Measurements from ENCODE around the gene KIF1B. TPM values are rescaled to one million over a fixed set of nuclear protein-coding genes. Genes with fewer than 3 reads are reported as not detected.

KIF1B gene
- total RNA-seq, 3 donors from 2014 or later, result 35.6 to 62.2 (median 48.0) TPM

- peaks cover 3% of the 10 kb centered on the region for H3K4me1 ChIP-seq (ENCODE audit: low read depth)
- no peaks in the 10 kb centered on the region for H3K9me3 ChIP-seq
- DNase-seq, result no peak
- H3K4me3 ChIP-seq, result no peak overlapping the region
- TF ChIP-seq, protein P1, sequence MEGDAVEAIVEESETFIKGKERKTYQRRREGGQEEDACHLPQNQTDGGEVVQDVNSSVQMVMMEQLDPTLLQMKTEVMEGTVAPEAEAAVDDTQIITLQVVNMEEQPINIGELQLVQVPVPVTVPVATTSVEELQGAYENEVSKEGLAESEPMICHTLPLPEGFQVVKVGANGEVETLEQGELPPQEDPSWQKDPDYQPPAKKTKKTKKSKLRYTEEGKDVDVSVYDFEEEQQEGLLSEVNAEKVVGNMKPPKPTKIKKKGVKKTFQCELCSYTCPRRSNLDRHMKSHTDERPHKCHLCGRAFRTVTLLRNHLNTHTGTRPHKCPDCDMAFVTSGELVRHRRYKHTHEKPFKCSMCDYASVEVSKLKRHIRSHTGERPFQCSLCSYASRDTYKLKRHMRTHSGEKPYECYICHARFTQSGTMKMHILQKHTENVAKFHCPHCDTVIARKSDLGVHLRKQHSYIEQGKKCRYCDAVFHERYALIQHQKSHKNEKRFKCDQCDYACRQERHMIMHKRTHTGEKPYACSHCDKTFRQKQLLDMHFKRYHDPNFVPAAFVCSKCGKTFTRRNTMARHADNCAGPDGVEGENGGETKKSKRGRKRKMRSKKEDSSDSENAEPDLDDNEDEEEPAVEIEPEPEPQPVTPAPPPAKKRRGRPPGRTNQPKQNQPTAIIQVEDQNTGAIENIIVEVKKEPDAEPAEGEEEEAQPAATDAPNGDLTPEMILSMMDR (IDR thresholded peaks at IDR 0.05), result no peak
- intact Hi-C loops (cut with DNase I, micrococcal nuclease), result no loop called here
- ATAC-seq, result no peak
- no peaks in the 10 kb centered on the region for H3K36me3 ChIP-seq (ENCODE audit: low read depth)
Measured at GRCh38 chr1:10265027-10265426, 54.7 kb downstream of the KIF1B start.

DNA sequence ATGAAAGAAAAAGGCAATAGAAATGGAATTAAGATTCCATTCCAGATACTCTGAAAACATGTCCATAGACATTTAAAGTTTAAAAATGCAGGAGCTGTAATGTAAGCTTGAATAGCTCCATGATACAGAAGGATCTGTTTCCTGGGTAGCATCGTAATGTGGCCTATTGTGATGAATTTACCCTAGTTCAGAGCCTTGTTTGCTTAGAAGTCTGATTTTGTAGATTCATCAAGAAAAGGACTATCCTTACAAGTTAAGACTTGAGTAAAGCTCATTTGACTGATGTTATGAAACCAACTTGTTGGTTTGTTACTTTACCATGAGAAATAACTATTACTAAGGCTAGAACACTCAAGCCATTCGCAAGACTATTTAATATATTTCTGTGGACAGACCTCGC is 55.5 kb downstream of the KIF1B start:
- no peak for ATAC-seq

DNA sequence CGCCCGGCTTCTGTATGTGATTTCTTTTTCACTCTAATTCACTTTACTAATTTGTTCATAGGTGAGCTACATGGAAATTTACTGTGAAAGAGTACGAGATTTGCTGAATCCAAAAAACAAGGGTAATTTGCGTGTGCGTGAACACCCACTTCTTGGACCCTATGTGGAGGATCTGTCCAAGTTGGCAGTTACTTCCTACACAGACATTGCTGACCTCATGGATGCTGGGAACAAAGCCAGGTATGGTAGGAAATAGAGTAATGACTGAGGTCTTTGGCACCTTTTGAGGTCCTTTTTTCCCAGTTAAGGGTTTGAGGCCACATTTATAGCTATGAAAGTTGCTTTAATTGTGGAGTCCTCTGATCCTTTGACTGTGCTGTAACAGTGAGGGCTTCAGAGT is 56.9 kb downstream of the KIF1B start:
- intact Hi-C loops (cut with DNase I, micrococcal nuclease), result no loop called here
- DNase-seq (no peak), ATAC-seq (no peak)
- TF ChIP-seq, protein P1 (IDR thresholded peaks at IDR 0.05), result no peak
- H3K4me1 ChIP-seq (ENCODE audit: low read depth), result peaks cover 12% of the 10 kb centered on the region
- H3K36me3 ChIP-seq (ENCODE audit: low read depth), result no peaks in the 10 kb centered on the region
- H3K4me3 ChIP-seq, result no peak overlapping the region
- no peaks in the 10 kb centered on the region for H3K9me3 ChIP-seq

More for the DNA sequence above, 55.5 kb downstream of the KIF1B start:
- no peak for DNase-seq
- H3K4me3 ChIP-seq, result no peak overlapping the region
- H3K9me3 ChIP-seq, result no peaks in the 10 kb centered on the region
- intact Hi-C loops (cut with DNase I, micrococcal nuclease), result no loop called here
- peaks cover 3% of the 10 kb centered on the region for H3K4me1 ChIP-seq (ENCODE audit: low read depth)
- TF ChIP-seq, protein P1 (IDR thresholded peaks at IDR 0.05), result no peak
- no peaks in the 10 kb centered on the region for H3K36me3 ChIP-seq (ENCODE audit: low read depth)

GRCh38 chr1:10267921-10268320 is 57.6 kb downstream of the KIF1B start:
- TF ChIP-seq, protein P1 (IDR thresholded peaks at IDR 0.05), result no peak
- no peak for ATAC-seq
- no peaks in the 10 kb centered on the region for H3K9me3 ChIP-seq
- intact Hi-C loops (cut with DNase I, micrococcal nuclease), result no loop called here
- H3K4me3 ChIP-seq, result no peak overlapping the region
- no peak for DNase-seq
- H3K4me1 ChIP-seq (ENCODE audit: low read depth), result peaks cover 13% of the 10 kb centered on the region
- no peaks in the 10 kb centered on the region for H3K36me3 ChIP-seq (ENCODE audit: low read depth)

GRCh38 chr1:10271090-10271489 is 60.7 kb downstream of the KIF1B start:
- TF ChIP-seq, protein P1 (IDR thresholded peaks at IDR 0.05), result no peak
- Histone ChIP-seq H3K36me3 (ENCODE audit: low read depth) (no peaks in the 10 kb centered on the region), H3K4me3 (no peak overlapping the region), H3K9me3 (no peaks in the 10 kb centered on the region), H3K4me1 (ENCODE audit: low read depth) (peaks cover 10% of the 10 kb centered on the region)
- ATAC-seq (peak; percentile 61), DNase-seq (no peak)
- intact Hi-C loops (cut with DNase I, micrococcal nuclease), result no loop called here

- Histone ChIP-seq H3K36me3 (ENCODE audit: low read depth) (no peaks in the 10 kb centered on the region), H3K9me3 (no peaks in the 10 kb centered on the region), H3K4me1 (ENCODE audit: low read depth) (peaks cover 10% of the 10 kb centered on the region), H3K4me3 (no peak overlapping the region)
- TF ChIP-seq, protein P1 (IDR thresholded peaks at IDR 0.05), result no peak
- DNase-seq (no peak), ATAC-seq (peak; percentile 16)
- intact Hi-C loops (cut with DNase I, micrococcal nuclease), result no loop called here
Measured at GRCh38 chr1:10271869-10272268, 61.5 kb downstream of the KIF1B start.

All from mucosa of descending colon (tissue), 3 donors.